ENCODE data around the gene DNAL4. TPM values are rescaled to one million over a fixed set of nuclear protein-coding genes. Genes with fewer than 3 reads are reported as not detected.

The DNAL4 gene
- total RNA-seq, 1 donor: 17.0 TPM

Small RNAs within 50 kb of the gene (small RNA-seq; reads per million reads assigned to genes)
- gene AL021707.8: not detected

Other genes starting within 250 kb of the DNAL4 start
- gene DMC1, start 224.0 kb downstream of the DNAL4 start, total RNA-seq: 2.7 and 3.3 TPM in 2 replicates
- 2.9 and 3.3 TPM in 2 replicates for gene FAM227A, start 137.8 kb downstream of the DNAL4 start, total RNA-seq
- gene CBY1, start 137.5 kb downstream of the DNAL4 start, total RNA-seq: 13.8 and 16.2 TPM in 2 replicates
- gene TOMM22, start 112.2 kb downstream of the DNAL4 start, total RNA-seq: 57.2 and 60.4 TPM in 2 replicates
- 82.2 and 86.1 TPM in 2 replicates for gene JOSD1, start 93.2 kb downstream of the DNAL4 start, total RNA-seq
- 28.3 and 34.7 TPM in 2 replicates for gene GTPBP1, start 88.2 kb downstream of the DNAL4 start, total RNA-seq
- gene SUN2, start 38.1 kb downstream of the DNAL4 start, total RNA-seq: 95.2 and 105 TPM in 2 replicates
- 0.72 and 1.5 TPM in 2 replicates for gene NPTXR, start 49.9 kb upstream of the DNAL4 start, total RNA-seq
- gene CBX6, start 78.1 kb upstream of the DNAL4 start, total RNA-seq: 58.6 and 59.5 TPM in 2 replicates
- not detected in 2 replicates for gene APOBEC3A, start 163.5 kb upstream of the DNAL4 start, total RNA-seq
- 0.36 and 0.59 TPM in 2 replicates for gene APOBEC3B, start 188.2 kb upstream of the DNAL4 start, total RNA-seq
- gene APOBEC3C, start 220.1 kb upstream of the DNAL4 start, total RNA-seq: 16.6 and 20.0 TPM in 2 replicates
- 3.2 and 4.0 TPM in 2 replicates for gene APOBEC3D, start 227.0 kb upstream of the DNAL4 start, total RNA-seq
- gene APOBEC3F, start 246.7 kb upstream of the DNAL4 start, total RNA-seq: 3.5 and 5.1 TPM in 2 replicates